ENCODE results near the gene MARK3.

DNA sequence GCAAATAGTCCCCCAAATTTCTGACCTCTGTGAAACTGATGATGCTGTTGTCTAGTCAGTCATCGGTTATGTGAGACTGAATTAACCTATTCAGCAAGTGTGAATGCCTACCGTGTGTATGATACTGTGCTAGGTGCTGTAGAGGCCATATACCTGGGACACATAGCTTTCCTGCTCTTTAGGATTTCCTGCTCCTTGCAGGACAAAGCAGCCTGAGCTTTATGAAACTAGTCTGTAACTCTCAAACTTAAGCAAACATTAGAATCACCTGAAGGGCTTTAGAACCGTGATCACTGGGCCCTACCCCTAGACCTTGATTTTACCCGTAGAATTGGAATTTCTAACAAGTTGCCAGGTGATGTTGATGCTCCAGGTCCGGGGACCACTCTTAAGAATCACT is 6.9 kb downstream of the MARK3 start:
- TF ChIP-seq, protein P1, sequence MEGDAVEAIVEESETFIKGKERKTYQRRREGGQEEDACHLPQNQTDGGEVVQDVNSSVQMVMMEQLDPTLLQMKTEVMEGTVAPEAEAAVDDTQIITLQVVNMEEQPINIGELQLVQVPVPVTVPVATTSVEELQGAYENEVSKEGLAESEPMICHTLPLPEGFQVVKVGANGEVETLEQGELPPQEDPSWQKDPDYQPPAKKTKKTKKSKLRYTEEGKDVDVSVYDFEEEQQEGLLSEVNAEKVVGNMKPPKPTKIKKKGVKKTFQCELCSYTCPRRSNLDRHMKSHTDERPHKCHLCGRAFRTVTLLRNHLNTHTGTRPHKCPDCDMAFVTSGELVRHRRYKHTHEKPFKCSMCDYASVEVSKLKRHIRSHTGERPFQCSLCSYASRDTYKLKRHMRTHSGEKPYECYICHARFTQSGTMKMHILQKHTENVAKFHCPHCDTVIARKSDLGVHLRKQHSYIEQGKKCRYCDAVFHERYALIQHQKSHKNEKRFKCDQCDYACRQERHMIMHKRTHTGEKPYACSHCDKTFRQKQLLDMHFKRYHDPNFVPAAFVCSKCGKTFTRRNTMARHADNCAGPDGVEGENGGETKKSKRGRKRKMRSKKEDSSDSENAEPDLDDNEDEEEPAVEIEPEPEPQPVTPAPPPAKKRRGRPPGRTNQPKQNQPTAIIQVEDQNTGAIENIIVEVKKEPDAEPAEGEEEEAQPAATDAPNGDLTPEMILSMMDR (IDR thresholded peaks at IDR 0.05; ENCODE audit: insufficient read depth, low read depth, low read length) = no peak
- TF ChIP-seq EZH2 (IDR thresholded peaks at IDR 0.05; ENCODE audit: insufficient read depth, low read length) = no peak
